Activated CD8-positive, alpha-beta memory T cell treated with anti-CD3 and anti-CD28 coated beads, Interleukin-2, amount 50 U/mL, for 24 hours (primary cell): Measurements from ENCODE around the gene MDC1.
"Not testable (repeated sequence)": the region's sequence is repeated elsewhere in the genome, so short reads cannot be mapped to it uniquely, and the experiment has no call there.

ENCODE experiments used
- DNase-seq: peaks from one replicate; pipeline ENCODE4 v3.0.0-alpha.2; 2020; ENCODE audit errors: extremely low read depth

The MDC1 gene

DNA sequence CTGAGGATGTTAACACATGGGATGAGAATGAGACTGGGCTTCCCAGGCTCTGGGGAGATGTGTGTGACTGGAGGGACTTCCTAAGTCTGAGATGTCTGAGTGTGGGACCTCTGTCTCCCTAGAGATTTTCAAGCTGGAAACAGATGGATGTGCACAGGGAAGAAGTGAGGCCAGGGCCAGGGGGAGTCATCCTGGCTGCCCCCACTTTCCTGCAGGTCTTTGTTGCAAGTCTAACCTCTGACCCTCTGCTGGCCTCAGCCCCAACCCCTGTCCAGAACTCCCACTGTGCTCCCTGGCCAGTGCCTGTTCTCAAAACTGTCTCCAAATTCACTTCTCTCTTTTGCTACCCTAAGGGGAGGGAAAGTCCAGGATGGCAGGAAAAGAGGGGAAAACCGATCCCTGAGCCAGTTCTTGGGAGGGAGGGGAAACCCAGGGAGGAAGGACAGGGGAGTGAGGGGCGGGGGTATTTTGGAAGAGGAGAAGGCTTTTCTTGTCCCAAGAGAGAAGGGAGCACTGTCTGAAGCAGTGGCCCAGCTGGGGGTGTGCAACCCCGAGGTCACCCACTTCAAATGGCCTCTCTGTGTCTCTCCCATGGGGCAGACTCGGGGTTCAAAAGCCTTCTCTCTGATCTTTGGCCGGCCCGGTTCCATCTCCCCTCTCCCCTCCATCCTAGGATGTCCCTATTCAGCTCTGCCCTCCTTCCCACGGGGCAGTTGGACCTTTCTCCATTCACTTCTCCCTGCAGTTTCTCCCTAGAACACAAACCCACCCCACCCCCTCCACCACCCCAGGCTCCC lies 33.7 kb downstream of the MDC1 start:
- no peak for DNase-seq

- DNase-seq: peak; percentile 71
Observed at GRCh38 chr6:30682143-30683117, 34.7 kb downstream of the MDC1 start.

GRCh38 chr6:30681766-30682142 lies 35.3 kb downstream of the MDC1 start:
- no peak for DNase-seq

DNA sequence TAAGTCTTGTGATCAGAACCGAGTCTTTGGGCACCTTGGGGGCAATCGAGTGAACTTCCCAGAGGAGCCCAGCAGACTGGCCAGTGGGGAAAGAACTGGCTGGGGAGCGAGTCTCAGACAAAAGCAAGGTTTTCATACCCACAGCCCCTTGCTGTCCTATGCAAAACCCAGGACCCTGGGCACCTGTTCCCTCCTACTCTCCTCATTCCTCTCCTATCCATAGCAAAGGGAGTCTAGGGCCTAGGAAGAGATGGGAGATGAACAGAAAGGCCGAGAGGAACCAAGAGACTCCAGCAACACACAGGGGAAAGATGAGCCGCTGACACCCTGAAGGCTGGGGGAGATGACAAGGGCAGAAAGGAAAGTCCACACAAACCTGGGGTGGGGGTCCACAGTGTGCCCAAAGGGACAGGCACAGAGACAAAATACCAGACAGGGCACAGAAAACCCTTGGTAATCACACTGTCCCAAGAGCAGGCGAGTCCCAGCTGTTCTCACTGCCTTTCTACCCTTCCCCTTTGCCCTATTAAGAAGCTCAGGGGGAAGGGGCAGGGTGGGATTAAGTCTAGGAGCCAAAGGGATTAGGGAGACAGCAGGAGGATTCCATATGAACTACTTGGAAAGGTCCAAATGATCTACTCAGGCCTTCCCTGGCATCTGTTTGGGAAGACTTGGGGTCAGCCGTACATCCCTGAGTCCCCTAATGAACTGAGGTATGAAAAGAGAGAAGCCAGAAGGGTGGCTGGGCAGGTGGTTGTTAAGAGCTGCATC lies 37.1 kb downstream of the MDC1 start:
- DNase-seq: no peak

DNA sequence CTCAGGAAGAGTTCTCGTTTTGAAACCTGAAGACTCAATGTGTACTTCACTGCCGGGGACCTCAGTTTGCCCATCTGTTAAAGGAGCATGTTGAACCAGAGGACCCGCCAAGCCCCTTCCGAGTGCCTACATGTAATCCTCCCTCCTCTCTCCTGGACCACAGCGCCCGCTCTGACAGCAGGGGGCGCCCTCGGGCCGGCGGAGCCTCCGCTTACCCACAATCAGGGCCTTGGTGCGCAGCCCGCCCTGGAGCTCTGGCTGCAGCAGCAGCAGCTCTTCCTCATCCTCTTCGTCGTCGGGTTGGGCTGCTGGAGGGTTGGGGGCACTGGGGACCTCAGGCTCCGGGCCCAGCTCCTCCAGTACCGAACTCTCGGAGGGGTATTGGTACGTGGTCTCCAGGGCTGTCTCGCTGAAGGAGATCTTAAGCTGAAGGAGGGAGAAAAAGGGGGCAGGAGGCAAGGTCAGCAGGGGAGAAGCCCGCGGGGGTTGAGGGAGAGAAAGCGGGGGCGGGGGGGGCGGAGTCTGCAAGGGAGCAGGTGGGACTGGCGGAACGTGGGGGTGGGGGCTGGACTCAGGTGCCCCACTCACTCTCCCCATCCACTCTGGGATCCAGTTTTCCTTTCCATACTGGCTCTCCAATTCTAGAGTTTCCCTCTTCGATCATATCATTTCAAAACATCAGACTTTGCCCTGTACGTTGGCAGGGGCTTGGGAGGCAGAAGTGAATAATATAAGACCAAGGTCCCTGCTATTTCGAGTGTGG lies 37.9 kb downstream of the MDC1 start:
- DNase-seq: peak; percentile 70

- DNase-seq: no peak
Observed at GRCh38 chr6:30676660-30677285, 40.3 kb downstream of the MDC1 start.

GRCh38 chr6:30672445-30673253 lies 44.4 kb downstream of the MDC1 start, which contains the start of gene DHX16:
DHX16 (minus strand) TSS chr6:30673006; CDS start chr6:30672841, 165 bp downstream.
- DNase-seq: peak; percentile 84

DNA sequence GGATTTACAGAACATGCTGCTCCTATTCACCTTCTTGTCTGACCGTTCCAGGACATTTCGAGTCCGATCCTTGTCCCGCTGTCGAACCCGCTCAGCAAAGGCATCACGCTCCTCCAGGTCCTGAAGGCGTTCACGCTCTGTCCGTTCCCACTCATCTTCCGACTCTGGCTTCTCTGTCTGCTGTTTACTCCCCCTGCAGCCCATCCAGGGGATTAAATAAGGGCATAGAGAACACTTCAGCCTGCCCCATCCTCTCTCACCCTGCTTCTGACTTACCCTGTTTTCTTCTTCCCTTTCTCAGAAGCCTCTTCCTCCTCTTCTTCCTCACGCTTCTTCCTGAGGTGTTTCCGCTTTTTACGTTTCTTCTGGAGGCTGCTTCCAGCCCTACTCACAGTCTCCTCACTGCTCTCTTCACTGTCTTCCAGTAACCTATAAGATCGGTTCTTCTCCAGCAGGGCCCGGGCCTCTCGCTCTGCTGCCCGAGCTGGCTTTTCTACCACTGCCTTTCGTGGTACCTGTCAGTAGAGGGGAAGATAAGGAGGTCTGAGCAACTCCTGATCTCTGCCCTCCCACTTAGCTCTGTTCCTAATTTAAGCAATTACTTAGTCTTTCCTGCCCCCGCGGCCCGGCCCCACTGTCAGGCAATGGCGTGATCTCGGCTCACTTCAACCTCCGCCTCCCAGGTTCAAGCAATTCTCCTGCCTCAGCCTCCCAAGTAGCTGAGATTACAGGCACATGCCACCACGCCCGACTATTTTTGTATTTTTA lies 46.1 kb downstream of the MDC1 start:
- DNase-seq: no peak

GRCh38 chr6:30666300-30666699 lies 50.8 kb downstream of the MDC1 start:
- not testable (repeated sequence) for DNase-seq

GRCh38 chr6:30664994-30665767 lies 51.9 kb downstream of the MDC1 start:
- DNase-seq: no peak

- not testable (repeated sequence) for DNase-seq
Observed at GRCh38 chr6:30657922-30658321, 59.2 kb downstream of the MDC1 start.

DNA sequence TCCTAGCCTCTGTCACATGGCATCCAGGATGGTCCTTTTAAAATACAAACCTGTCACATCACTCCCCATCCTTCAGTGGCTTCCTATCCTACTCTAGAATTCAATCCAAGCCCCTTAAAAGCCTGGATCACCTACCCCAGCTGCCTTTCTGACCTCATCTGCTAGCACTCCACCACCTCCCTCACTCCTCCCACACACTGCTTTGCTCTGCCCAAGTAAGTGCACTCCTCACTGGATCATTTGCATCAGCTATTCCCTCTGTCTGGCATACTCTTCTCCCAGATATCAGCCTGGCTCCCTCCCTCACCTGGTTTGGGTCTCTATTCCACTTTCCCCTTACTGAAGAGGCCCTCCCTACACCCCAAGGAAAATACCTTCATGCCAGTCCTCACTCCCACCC lies 59.6 kb downstream of the MDC1 start:
- DNase-seq: no peak

DNA sequence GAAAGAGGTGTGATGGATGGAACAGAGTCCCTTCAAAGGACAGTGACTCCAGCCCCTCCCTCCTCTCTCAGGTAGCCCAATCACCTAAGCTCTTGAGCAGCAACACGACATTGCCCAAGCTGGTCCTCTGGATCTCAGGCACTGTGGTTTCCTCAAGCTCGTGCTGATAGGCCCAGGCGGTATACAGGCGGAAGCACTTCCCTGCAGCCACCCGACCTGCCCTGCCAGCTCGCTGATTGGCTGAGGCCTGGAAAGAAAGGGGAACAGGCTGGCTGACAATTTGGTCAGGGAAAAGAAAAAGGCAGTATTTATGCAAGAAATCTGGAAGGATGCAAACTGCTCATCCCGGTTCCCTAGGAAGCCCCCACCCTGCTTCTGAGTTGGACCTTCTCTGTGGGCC lies 60.6 kb downstream of the MDC1 start:
- DNase-seq: no peak

- no peak for DNase-seq
Observed at GRCh38 chr6:30655743-30656094, 61.4 kb downstream of the MDC1 start.

DNA sequence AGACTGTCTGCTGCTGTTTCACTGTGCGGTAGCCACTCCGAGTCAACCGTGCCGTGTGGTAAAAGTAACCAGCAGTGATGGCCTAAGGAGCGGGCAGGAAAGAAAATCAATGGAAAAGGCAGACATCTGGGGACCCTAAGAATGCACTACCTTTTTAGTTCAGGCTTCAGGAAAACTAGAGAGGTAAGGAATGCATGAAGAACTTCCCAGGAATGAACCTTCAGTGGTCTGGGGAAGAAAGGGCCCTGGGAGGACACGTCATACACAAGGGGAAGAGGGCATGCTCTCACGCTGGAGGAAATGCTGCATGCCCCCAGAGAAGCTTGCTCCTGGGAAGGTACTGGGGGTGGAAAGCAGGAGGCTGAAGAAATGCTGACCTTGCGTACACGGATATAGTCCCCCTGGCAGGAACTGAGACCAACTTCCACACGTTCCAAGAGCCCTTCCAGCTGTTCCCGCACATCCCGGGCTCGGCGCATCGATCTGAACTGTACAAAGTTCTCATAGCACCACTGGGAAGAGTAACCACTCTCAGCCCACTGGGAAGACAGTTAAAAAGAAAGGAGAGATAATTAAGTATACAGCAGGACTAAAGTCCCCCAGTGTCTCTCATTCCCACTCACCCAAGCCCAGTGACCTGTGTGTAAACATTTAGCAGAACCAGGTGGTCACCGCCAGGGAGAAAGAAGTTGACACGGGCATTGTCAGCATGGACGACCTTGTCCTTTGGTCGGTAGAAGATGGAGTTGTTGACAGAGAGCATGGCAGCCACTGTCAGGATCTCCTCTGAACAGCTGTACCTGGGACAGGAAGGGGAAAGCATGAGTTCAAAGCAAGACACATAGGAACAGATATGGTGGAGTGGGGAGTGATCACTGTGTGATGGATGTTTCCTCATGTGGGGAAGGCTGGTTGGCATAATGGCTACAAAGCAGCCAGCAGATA lies 62.0 kb downstream of the MDC1 start:
- no peak for DNase-seq

DNA sequence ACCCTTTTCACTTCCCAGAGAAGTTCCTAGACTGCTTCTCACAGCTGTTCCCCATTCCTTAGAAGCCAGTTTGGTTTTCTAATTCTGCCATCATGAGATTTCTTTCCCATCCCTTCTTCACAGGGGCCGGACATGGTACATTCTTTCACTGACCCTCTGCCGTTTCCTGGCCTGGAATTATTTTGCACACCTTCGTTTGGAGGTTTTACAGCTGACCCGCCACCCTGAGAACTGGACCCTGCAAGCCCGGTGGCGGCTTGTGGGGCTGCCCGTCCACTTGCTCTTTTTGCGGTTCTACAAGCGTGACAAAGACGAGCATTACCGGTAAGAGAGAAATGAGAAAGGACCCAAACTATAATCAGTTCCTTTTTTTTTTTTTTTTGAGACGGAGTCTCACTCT lies 65.9 kb downstream of the MDC1 start:
- DNase-seq: no peak
